OCI-LY7 (cell line): ENCODE results near the gene NXN. TPM values are rescaled to one million over a fixed set of nuclear protein-coding genes. Genes with fewer than 3 reads are reported as not detected.

Source experiments
- BruUV-seq: library from RNA; stranded (reverse); fragments of 400-500 nt; replicated peaks from 2 replicates; lab custom pipeline; 2021; lab: Mats Ljungman, UMichigan
- CTCF ChIA-PET: fragments of 300-600 bp; sonication (Branson Sonifier 250); formaldehyde crosslinking; loops from one replicate; lab custom pipeline; 2022; ENCODE audit warnings: antibody characterized with exemption; ENCODE audit not compliant: unreplicated experiment; lab: Charles Lee
- POLR2A ChIA-PET: fragments of 300-600 bp; sonication (Branson Sonifier 250); formaldehyde crosslinking; loops from one replicate; lab custom pipeline; 2022; ENCODE audit warnings: antibody characterized with exemption; lab: Charles Lee
- DNase-seq: peaks from one replicate; pipeline ENCODE4 v3.0.0-alpha.2; 2015; ENCODE audit warnings: low spot score
- H2AFZ ChIP-seq: fragments of 200-600 bp; sonication (generic), shearing (Covaris generic); 2 replicates; pipeline ENCODE4 v1.6.1; 2014; ENCODE audit warnings: mild to moderate bottlenecking, antibody characterized with exemption, low read length, moderate library complexity
- H3K27ac ChIP-seq: fragments of 200-600 bp; sonication (generic); 2 replicates; pipeline ENCODE4 v1.5.1; 2014; ENCODE audit warnings: mixed run types, low read depth, mild to moderate bottlenecking, moderate library complexity, low read length, inconsistent platforms; ENCODE audit not compliant: poor library complexity, severe bottlenecking
- H3K36me3 ChIP-seq: fragments of 200-600 bp; sonication (generic); 2 replicates; pipeline ENCODE4 v1.6.1; 2014; ENCODE audit warnings: mild to moderate bottlenecking, antibody characterized with exemption, low read length, moderate library complexity, mixed read lengths; ENCODE audit not compliant: insufficient read depth
- H3K4me1 ChIP-seq: fragments of 200-600 bp; sonication (generic); 2 replicates; pipeline ENCODE4 v1.5.1; 2014; ENCODE audit warnings: mild to moderate bottlenecking, low read length; ENCODE audit not compliant: insufficient read depth, poor library complexity, severe bottlenecking
- H3K4me2 ChIP-seq: fragments of 200-600 bp; sonication (generic); 2 replicates; pipeline ENCODE4 v1.6.1; 2014; ENCODE audit warnings: mild to moderate bottlenecking, low read length
- H3K4me3 ChIP-seq: fragments of 200-600 bp; sonication (generic); 2 replicates; pipeline ENCODE4 v1.5.1; 2014; ENCODE audit warnings: mild to moderate bottlenecking, low read depth, low read length; ENCODE audit not compliant: poor library complexity, severe bottlenecking
- H3K79me2 ChIP-seq: fragments of 200-600 bp; sonication (generic); 2 replicates; pipeline ENCODE4 v1.6.1; 2016; ENCODE audit warnings: low read depth, mild to moderate bottlenecking, low read length, moderate library complexity, mixed read lengths; ENCODE audit not compliant: insufficient read depth
- H3K9me2 ChIP-seq: fragments of 200-600 bp; sonication (generic); 2 replicates; pipeline ENCODE4 v1.6.1; 2016; ENCODE audit warnings: mild to moderate bottlenecking, low read length, mixed read lengths; ENCODE audit not compliant: insufficient read depth
- H3K9me3 ChIP-seq: fragments of 200-600 bp; sonication (generic); 2 replicates; pipeline ENCODE4 v1.6.1; 2014; ENCODE audit warnings: mild to moderate bottlenecking, mixed run types, low read length, mixed read lengths
- H4K20me1 ChIP-seq: fragments of 200-600 bp; sonication (generic); 2 replicates; pipeline ENCODE4 v1.6.1; 2014; ENCODE audit warnings: mild to moderate bottlenecking, antibody characterized with exemption, low read length, moderate library complexity, mixed read lengths; ENCODE audit not compliant: insufficient read depth
- EZH2phosphoT487 ChIP-seq: fragments of 200-600 bp; sonication (generic); IDR thresholded peaks from 2 replicates; pipeline ENCODE4 v1.6.1; 2018; ENCODE audit warnings: low read depth, borderline replicate concordance, mild to moderate bottlenecking, mixed run types, antibody characterized with exemption, low read length, moderate library complexity, mixed read lengths
- intact Hi-C: fragments of 100-400 bp; cut with micrococcal nuclease; formaldehyde crosslinking; loops from one replicate; pipeline ENCODE4 v1.10.0; 2022; ENCODE audit not compliant: unreplicated experiment
- total RNA-seq, 2 experiments: library from RNA; depleted of rRNA in 1 of 2; stranded (reverse); fragments of >200 nt in 1 of 2; shearing (Covaris generic) in 1 of 2; gene quantifications; 2 replicates each; pipeline ENCODE4 v1.2.3, GENCODE V29; 2014 to 2022
- TF ChIP-seq, protein P1 (sequence below): fragments of 200-600 bp; sonication (generic); conservative IDR thresholded peaks from 2 replicates; pipeline ENCODE4 v1.5.1; 2014; ENCODE audit warnings: mild to moderate bottlenecking, antibody characterized with exemption, low read length, moderate library complexity, mixed read lengths

Gene NXN
- total RNA-seq, 2 experiments from 2014 or later = 1.3 to 2.8 TPM

DNA sequence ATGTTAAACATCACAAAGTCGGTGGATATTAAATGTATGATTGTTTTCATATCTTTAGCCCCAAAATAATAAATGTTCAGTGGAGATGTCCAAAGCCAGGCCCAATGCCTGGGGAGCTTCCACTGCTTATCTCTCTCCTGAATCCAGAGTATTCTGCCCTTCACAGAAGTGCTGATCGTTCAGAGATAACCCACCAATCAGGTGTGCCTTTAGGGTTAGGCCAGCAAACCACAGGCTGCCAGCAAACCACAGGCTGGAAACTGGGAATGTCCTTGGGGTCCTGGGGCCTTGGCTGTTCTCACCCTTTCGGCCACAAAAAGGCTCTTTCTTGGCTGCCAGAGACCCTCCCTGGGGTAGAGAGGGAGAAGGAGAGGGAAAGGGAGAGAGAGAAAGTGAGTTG, 33.9 kb downstream of the NXN start:
- Histone ChIP-seq H3K36me3 (no peaks in the 10 kb centered on the region), H3K79me2 (no peaks in the 10 kb centered on the region), H3K9me2 (no peaks in the 10 kb centered on the region), H3K4me2 (no peak overlapping the region), H4K20me1 (no peaks in the 10 kb centered on the region), H2AFZ (no peak overlapping the region), H3K27ac (no peak overlapping the region), H3K9me3 (no peaks in the 10 kb centered on the region), H3K4me1 (no peaks in the 10 kb centered on the region), H3K4me3 (no peak overlapping the region)
- ChIA-PET POLR2A (interaction anchor here (0.7 kb wide), 1 partner anchor 53 kb away, joined by 5 read pairs; no protein-coding TSS in a partner anchor), CTCF (no interaction called here)
- no peak for DNase-seq
- no TSS peak for BruUV-seq
- intact Hi-C loops = no loop called here
- no peak for TF ChIP-seq EZH2phosphoT487

DNA sequence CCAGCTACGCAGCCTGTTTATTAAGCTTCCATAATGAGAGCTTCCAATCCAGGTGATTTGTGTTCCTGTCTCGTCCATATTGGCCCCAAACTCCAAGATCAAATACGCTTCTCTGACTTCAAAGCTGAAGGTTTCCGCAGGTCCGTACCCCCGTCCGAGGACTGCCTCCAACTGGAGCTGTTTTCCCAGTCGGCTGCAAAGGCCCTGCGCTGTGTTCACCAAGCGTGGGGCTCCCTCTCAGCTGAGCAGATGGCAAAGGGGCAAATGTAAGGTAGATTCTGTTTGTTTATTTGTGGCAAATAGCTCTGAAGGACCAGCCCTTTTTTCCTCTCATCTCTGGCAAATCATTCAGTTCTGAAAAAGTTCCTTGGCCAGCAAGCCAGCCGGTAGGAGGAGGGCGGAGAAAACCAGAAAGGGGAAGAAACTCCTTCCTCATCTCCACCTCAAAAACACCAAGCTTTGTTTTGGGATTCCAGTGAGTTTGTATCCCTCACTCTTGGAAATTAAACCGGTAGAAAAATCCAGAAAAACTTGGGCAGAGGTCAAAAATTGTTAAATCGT, 35.2 kb downstream of the NXN start:
- no peaks in the 10 kb centered on the region for H3K79me2 ChIP-seq
- H2AFZ ChIP-seq = no peak overlapping the region
- TF ChIP-seq, protein P1, sequence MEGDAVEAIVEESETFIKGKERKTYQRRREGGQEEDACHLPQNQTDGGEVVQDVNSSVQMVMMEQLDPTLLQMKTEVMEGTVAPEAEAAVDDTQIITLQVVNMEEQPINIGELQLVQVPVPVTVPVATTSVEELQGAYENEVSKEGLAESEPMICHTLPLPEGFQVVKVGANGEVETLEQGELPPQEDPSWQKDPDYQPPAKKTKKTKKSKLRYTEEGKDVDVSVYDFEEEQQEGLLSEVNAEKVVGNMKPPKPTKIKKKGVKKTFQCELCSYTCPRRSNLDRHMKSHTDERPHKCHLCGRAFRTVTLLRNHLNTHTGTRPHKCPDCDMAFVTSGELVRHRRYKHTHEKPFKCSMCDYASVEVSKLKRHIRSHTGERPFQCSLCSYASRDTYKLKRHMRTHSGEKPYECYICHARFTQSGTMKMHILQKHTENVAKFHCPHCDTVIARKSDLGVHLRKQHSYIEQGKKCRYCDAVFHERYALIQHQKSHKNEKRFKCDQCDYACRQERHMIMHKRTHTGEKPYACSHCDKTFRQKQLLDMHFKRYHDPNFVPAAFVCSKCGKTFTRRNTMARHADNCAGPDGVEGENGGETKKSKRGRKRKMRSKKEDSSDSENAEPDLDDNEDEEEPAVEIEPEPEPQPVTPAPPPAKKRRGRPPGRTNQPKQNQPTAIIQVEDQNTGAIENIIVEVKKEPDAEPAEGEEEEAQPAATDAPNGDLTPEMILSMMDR = no peak
- no peak for TF ChIP-seq EZH2phosphoT487
- no TSS peak for BruUV-seq
- no peaks in the 10 kb centered on the region for H3K4me1 ChIP-seq
- CTCF ChIA-PET = no interaction called here
- no peak for DNase-seq
- H3K27ac ChIP-seq = no peak overlapping the region
- no peaks in the 10 kb centered on the region for H4K20me1 ChIP-seq
- H3K36me3 ChIP-seq = no peaks in the 10 kb centered on the region
- no peak overlapping the region for H3K4me2 ChIP-seq
- POLR2A ChIA-PET = no interaction called here
- H3K9me3 ChIP-seq = no peaks in the 10 kb centered on the region
- H3K4me3 ChIP-seq = no peak overlapping the region
- H3K9me2 ChIP-seq = no peaks in the 10 kb centered on the region
- intact Hi-C loops = no loop called here

DNA sequence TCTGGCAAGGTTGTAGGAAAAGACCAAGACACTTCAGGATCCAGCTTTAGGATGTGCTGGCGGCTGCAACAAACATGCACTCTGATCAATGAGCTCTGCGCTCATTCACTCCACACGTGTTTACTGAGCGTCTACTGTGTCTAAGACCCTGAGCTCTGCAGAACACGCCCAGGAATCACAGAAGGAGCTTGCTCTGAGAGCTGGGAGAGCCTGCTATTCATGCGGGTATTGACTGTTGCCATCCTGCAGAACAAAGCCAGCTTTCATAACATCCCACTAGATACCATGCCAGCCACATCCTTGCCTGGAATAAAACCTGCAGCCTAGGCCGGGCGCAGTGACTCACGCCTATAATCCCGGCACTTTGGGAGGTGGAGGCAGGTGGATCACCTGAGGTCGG, 44.1 kb downstream of the NXN start:
- Histone ChIP-seq H3K79me2 (no peaks in the 10 kb centered on the region), H4K20me1 (no peaks in the 10 kb centered on the region), H3K27ac (no peak overlapping the region), H3K36me3 (no peaks in the 10 kb centered on the region), H3K4me1 (no peaks in the 10 kb centered on the region), H2AFZ (no peak overlapping the region), H3K9me3 (no peaks in the 10 kb centered on the region), H3K4me3 (no peak overlapping the region), H3K9me2 (no peaks in the 10 kb centered on the region), H3K4me2 (no peak overlapping the region)
- no peak for DNase-seq
- POLR2A ChIA-PET = no interaction called here
- no peak for TF ChIP-seq EZH2phosphoT487
- TF ChIP-seq, protein P1 = no peak
- CTCF ChIA-PET = no interaction called here
- intact Hi-C loops = no loop called here
- BruUV-seq = no TSS peak
